Measurements from ENCODE around the gene IFNA10. TPM values are rescaled to one million over a fixed set of nuclear protein-coding genes. Genes with fewer than 3 reads are reported as not detected.
A peak's percentile ranks its signal among the peaks of the same experiment; 100 is the strongest.
"Not testable (repeated sequence)": the region's sequence is repeated elsewhere in the genome, so short reads cannot be mapped to it uniquely, and the experiment has no call there.

IFNA10 gene
- polyA plus RNA-seq, 3 donors from 2014 or later: not detected

- H3K4me1 Mint-ChIP-seq; H3K36me3 Mint-ChIP-seq; H3K27me3 Mint-ChIP-seq (ENCODE audit: low read depth in 3 of 3); H3K27ac Mint-ChIP-seq; H3K9me3 Mint-ChIP-seq: not testable (repeated sequence)
- DNase-seq: peak in 1 of 3 donors; percentile 5
- peak overlapping the region in 2 of 5 donors; percentile 22 to 27 for H3K4me3 Mint-ChIP-seq
These were observed 6.7 kb upstream of the IFNA10 start for GRCh38 chr9:21213411-21214326.

- H3K27ac Mint-ChIP-seq; H3K9me3 Mint-ChIP-seq; H3K27me3 Mint-ChIP-seq (ENCODE audit: low read depth in 3 of 3); H3K36me3 Mint-ChIP-seq; DNase-seq; H3K4me1 Mint-ChIP-seq; H3K4me3 Mint-ChIP-seq: not testable (repeated sequence)
These were observed 5.2 kb upstream of the IFNA10 start for GRCh38 chr9:21212160-21212559.

- not testable (repeated sequence) for H3K27ac Mint-ChIP-seq; H3K27me3 Mint-ChIP-seq (ENCODE audit: low read depth in 3 of 3); H3K4me1 Mint-ChIP-seq; DNase-seq; H3K36me3 Mint-ChIP-seq; H3K9me3 Mint-ChIP-seq; H3K4me3 Mint-ChIP-seq
These were observed 3.8 kb upstream of the IFNA10 start for GRCh38 chr9:21210782-21211181.

- H3K27me3 Mint-ChIP-seq (ENCODE audit: low read depth in 3 of 3): peaks cover 0 to 6% (median 3%) of the 10 kb centered on the region in 3 donors
- no peaks in the 10 kb centered on the region for H3K9me3 Mint-ChIP-seq
- H3K36me3 Mint-ChIP-seq: no peaks in the 10 kb centered on the region
- no peak overlapping the region for H3K4me3 Mint-ChIP-seq
- no peak for DNase-seq
- H3K27ac Mint-ChIP-seq: no peak overlapping the region
- peaks cover 3 to 6% of the 10 kb centered on the region in 2 donors for H3K4me1 Mint-ChIP-seq
These were observed 3.4 kb upstream of the IFNA10 start for GRCh38 chr9:21210311-21210710.

- peaks cover 0 to 5% (median 3%) of the 10 kb centered on the region in 3 donors for H3K27me3 Mint-ChIP-seq (ENCODE audit: low read depth in 3 of 3)
These were observed 1.7 kb downstream of the IFNA10 start for GRCh38 chr9:21205204-21205603.

GRCh38 chr9:21202105-21202504 is 4.8 kb downstream of the IFNA10 start, which contains the start of gene IFNA7:
Gene IFNA7, minus strand, starts transcription at chr9:21202205. Its CDS starts 40 bp downstream, at chr9:21202165.
- H3K4me3 Mint-ChIP-seq; DNase-seq; H3K27ac Mint-ChIP-seq; H3K27me3 Mint-ChIP-seq (ENCODE audit: low read depth in 3 of 3); H3K36me3 Mint-ChIP-seq; H3K9me3 Mint-ChIP-seq; H3K4me1 Mint-ChIP-seq: not testable (repeated sequence)

More at GRCh38 chr9:21205204-21205603, 1.7 kb downstream of the IFNA10 start:
- no peak overlapping the region for H3K27ac Mint-ChIP-seq
- no peaks in the 10 kb centered on the region for H3K36me3 Mint-ChIP-seq
- H3K9me3 Mint-ChIP-seq: no peaks in the 10 kb centered on the region
- H3K4me1 Mint-ChIP-seq: no peaks in the 10 kb centered on the region
- no peak overlapping the region for H3K4me3 Mint-ChIP-seq
- no peak for DNase-seq

GRCh38 chr9:21194867-21195776 is 11.8 kb downstream of the IFNA10 start:
- H3K9me3 Mint-ChIP-seq; H3K4me1 Mint-ChIP-seq; H3K27me3 Mint-ChIP-seq (ENCODE audit: low read depth in 3 of 3); H3K36me3 Mint-ChIP-seq: not testable (repeated sequence)
- DNase-seq: peak; percentile 37 to 52 (median 39)
- Mint-ChIP-seq H3K4me3 (peak overlapping the region; percentile 36 to 67 (median 44)), H3K27ac (peak overlapping the region in 2 of 6 donors; percentile 16 to 42)

- not testable (repeated sequence) for H3K27ac Mint-ChIP-seq; H3K4me3 Mint-ChIP-seq; DNase-seq; H3K9me3 Mint-ChIP-seq; H3K27me3 Mint-ChIP-seq (ENCODE audit: low read depth in 3 of 3); H3K36me3 Mint-ChIP-seq
- peaks cover 6 to 12% of the 10 kb centered on the region in 2 donors for H3K4me1 Mint-ChIP-seq
These were observed 19.5 kb downstream of the IFNA10 start, which contains the start of gene IFNA4 for GRCh38 chr9:21187487-21187886. Gene IFNA4, minus strand, starts transcription at chr9:21187587. Its CDS starts 56 bp downstream, at chr9:21187531.

- not testable (repeated sequence) for H3K36me3 Mint-ChIP-seq; H3K9me3 Mint-ChIP-seq; H3K4me3 Mint-ChIP-seq; H3K27me3 Mint-ChIP-seq (ENCODE audit: low read depth in 3 of 3)
- peak; percentile 18 to 42 (median 25) for DNase-seq
- Mint-ChIP-seq H3K4me1 (peaks cover 6 to 12% of the 10 kb centered on the region in 2 donors), H3K27ac (peak overlapping the region in 1 of 6 donors; percentile 47)
These were observed 23.9 kb downstream of the IFNA10 start for GRCh38 chr9:21182810-21183736.

GRCh38 chr9:21174671-21175070 is 32.3 kb downstream of the IFNA10 start:
- peaks cover 0 to 5% (median 0%) of the 10 kb centered on the region in 3 donors for H3K27me3 Mint-ChIP-seq (ENCODE audit: low read depth in 3 of 3)
- no peak overlapping the region for H3K4me3 Mint-ChIP-seq
- H3K27ac Mint-ChIP-seq: no peak overlapping the region
- H3K9me3 Mint-ChIP-seq: no peaks in the 10 kb centered on the region
- DNase-seq: no peak
- H3K4me1 Mint-ChIP-seq: no peaks in the 10 kb centered on the region
- no peaks in the 10 kb centered on the region for H3K36me3 Mint-ChIP-seq

- Mint-ChIP-seq H3K9me3 (no peaks in the 10 kb centered on the region), H3K27ac (no peak overlapping the region), H3K4me1 (no peaks in the 10 kb centered on the region), H3K27me3 (ENCODE audit: low read depth in 3 of 3) (peaks cover 0 to 5% (median 5%) of the 10 kb centered on the region in 3 donors), H3K4me3 (no peak overlapping the region), H3K36me3 (no peaks in the 10 kb centered on the region)
- DNase-seq: no peak
These were observed 34.8 kb downstream of the IFNA10 start for GRCh38 chr9:21172156-21172555.

- H3K4me3 Mint-ChIP-seq: no peak overlapping the region
These were observed 35.6 kb downstream of the IFNA10 start for GRCh38 chr9:21171351-21171750.

GRCh38 chr9:21166560-21166959 is 40.4 kb downstream of the IFNA10 start, which contains the start of gene IFNA21:
Gene IFNA21, minus strand, starts transcription at chr9:21166660. Its CDS starts 48 bp downstream, at chr9:21166612.
- H3K27ac Mint-ChIP-seq; H3K4me3 Mint-ChIP-seq; H3K9me3 Mint-ChIP-seq; DNase-seq; H3K36me3 Mint-ChIP-seq; H3K27me3 Mint-ChIP-seq (ENCODE audit: low read depth in 3 of 3): not testable (repeated sequence)
- peaks cover 22 to 27% of the 10 kb centered on the region in 2 donors for H3K4me1 Mint-ChIP-seq

More at GRCh38 chr9:21171351-21171750, 35.6 kb downstream of the IFNA10 start:
- DNase-seq: no peak
- H3K4me1 Mint-ChIP-seq: no peaks in the 10 kb centered on the region
- no peaks in the 10 kb centered on the region for H3K9me3 Mint-ChIP-seq
- no peak overlapping the region for H3K27ac Mint-ChIP-seq
- H3K27me3 Mint-ChIP-seq (ENCODE audit: low read depth in 3 of 3): peaks cover 2 to 6% (median 4%) of the 10 kb centered on the region in 3 donors
- H3K36me3 Mint-ChIP-seq: no peaks in the 10 kb centered on the region
